Measurements from ENCODE around the gene UQCRHL.
A peak's percentile ranks its signal among the peaks of the same experiment; 100 is the strongest.

UQCRHL gene

DNA sequence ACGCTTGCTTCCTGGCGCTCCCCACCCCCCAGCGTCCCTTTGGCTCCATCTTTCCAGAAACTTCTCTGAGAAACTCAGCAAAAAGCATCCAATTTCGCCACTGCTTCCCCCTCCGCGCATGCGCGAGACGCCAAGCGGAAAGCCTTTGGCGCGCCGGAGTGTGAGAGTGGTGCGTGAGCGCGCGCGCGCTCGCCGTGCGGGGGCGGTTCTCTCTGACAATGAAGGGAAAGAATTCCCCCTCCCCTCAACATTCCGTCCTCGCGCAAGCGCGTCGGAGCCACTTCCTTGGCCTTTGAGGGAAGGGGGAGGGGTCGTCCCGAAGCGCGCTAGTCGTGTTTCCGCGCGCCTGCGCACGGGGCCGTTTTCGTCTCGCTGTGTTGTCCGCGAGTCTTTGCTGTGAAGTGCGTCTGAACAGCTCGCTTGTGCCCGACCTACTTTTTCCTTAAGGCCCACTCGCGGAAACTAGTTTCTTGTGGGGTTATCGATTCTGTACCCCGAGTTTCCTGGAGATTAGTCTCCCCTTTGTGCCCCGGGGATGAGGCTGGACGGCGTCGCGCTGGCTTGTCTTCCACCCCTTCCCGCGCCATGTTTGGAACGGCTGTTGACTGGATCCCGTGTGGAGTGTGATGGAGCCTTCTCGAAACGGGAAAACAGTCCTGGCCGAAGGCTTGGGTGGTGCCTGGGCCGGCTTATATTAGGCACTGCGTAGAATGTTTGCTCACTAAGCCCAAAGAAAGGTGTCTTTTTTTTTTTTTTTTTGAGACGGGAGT lies 28.5 kb upstream of the UQCRHL start:
- no peak for TF ChIP-seq BACH2 (CRISPR knock-in tag; IDR thresholded peaks at IDR 0.05; ENCODE audit: borderline replicate concordance)
- TF ChIP-seq OSR1 (CRISPR knock-in tag; IDR thresholded peaks at IDR 0.05), result no peak
- TF ChIP-seq, protein P1, sequence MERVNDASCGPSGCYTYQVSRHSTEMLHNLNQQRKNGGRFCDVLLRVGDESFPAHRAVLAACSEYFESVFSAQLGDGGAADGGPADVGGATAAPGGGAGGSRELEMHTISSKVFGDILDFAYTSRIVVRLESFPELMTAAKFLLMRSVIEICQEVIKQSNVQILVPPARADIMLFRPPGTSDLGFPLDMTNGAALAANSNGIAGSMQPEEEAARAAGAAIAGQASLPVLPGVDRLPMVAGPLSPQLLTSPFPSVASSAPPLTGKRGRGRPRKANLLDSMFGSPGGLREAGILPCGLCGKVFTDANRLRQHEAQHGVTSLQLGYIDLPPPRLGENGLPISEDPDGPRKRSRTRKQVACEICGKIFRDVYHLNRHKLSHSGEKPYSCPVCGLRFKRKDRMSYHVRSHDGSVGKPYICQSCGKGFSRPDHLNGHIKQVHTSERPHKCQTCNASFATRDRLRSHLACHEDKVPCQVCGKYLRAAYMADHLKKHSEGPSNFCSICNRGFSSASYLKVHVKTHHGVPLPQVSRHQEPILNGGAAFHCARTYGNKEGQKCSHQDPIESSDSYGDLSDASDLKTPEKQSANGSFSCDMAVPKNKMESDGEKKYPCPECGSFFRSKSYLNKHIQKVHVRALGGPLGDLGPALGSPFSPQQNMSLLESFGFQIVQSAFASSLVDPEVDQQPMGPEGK (CRISPR knock-in tag; IDR thresholded peaks at IDR 0.05; ENCODE audit: borderline replicate concordance), result peak; percentile 91; the same call in 1 of the 2 replicates
- TF ChIP-seq RARB (CRISPR knock-in tag; IDR thresholded peaks at IDR 0.05), result no peak
- no peak for TF ChIP-seq TOX (CRISPR knock-in tag; IDR thresholded peaks at IDR 0.05; ENCODE audit: borderline replicate concordance)
- TF ChIP-seq ZFP3 (CRISPR knock-in tag; IDR thresholded peaks at IDR 0.05), result peak; percentile 76
- no peak for TF ChIP-seq ZFP30 (CRISPR knock-in tag; IDR thresholded peaks at IDR 0.05)
- TF ChIP-seq CSDC2 (CRISPR knock-in tag; IDR thresholded peaks at IDR 0.05), result peak; percentile 89
- no peak for TF ChIP-seq SNAI2 (CRISPR knock-in tag; IDR thresholded peaks at IDR 0.05)
- no peak for TF ChIP-seq GLIS3 (CRISPR knock-in tag; IDR thresholded peaks at IDR 0.05)
- TF ChIP-seq ESRRG (CRISPR knock-in tag; IDR thresholded peaks at IDR 0.05), result no peak
- no peak for TF ChIP-seq CSRNP3 (CRISPR knock-in tag; IDR thresholded peaks at IDR 0.05)
- TF ChIP-seq ZNF8 (CRISPR knock-in tag; IDR thresholded peaks at IDR 0.05), result no peak
- TF ChIP-seq ZC3H10 (CRISPR knock-in tag; IDR thresholded peaks at IDR 0.05), result no peak
- no peak for TF ChIP-seq TCF4 (CRISPR knock-in tag; IDR thresholded peaks at IDR 0.05; ENCODE audit: borderline replicate concordance)
- TF ChIP-seq ARNTL (CRISPR knock-in tag; IDR thresholded peaks at IDR 0.05; ENCODE audit: borderline replicate concordance, low read depth), result no peak
- TF ChIP-seq, protein P2, sequence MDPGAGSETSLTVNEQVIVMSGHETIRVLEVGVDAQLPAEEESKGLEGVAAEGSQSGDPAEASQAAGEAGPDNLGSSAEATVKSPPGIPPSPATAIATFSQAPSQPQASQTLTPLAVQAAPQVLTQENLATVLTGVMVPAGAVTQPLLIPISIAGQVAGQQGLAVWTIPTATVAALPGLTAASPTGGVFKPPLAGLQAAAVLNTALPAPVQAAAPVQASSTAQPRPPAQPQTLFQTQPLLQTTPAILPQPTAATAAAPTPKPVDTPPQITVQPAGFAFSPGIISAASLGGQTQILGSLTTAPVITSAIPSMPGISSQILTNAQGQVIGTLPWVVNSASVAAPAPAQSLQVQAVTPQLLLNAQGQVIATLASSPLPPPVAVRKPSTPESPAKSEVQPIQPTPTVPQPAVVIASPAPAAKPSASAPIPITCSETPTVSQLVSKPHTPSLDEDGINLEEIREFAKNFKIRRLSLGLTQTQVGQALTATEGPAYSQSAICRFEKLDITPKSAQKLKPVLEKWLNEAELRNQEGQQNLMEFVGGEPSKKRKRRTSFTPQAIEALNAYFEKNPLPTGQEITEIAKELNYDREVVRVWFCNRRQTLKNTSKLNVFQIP (CRISPR knock-in tag; IDR thresholded peaks at IDR 0.05; ENCODE audit: borderline replicate concordance, low read depth), result no peak
- no peak for TF ChIP-seq ZNF565 (CRISPR knock-in tag; conservative IDR thresholded peaks at IDR 0.05; ENCODE audit: low read depth)
- ATAC-seq, result peak; percentile 70

DNA sequence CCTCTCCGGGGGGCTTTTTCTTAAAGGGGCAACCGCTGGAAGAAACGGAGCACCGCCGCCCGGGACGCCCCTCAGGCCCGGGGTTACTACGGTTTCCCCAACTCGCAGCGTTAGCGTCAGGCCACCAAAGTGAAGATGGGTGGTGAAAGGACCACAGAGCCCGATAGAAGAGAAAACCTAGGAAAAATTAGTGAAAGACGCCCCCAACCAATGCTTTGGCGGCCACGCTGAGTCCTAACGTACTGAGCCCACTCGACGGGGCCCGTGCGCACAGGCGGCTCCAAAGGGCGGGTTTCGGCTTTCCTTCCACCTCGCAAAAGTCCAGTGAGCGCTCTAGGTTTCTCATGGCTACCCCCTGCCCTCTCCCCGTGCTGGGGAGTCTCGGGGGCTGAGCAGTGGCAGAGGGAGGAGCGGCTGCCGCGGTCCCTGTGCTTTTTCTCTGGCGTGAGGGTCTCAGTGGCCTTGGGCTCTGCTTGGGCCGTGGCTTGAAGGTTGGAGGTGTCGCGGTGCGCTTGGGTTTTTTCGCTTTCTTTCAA lies 27.8 kb upstream of the UQCRHL start:
- TF ChIP-seq CSRNP3 (CRISPR knock-in tag; IDR thresholded peaks at IDR 0.05) (0 out of 2 replicates have a peak, but pooled peaks have one; percentile 14), TOX (CRISPR knock-in tag; IDR thresholded peaks at IDR 0.05; ENCODE audit: borderline replicate concordance) (no peak)
- peak; percentile 28 for ATAC-seq

DNA sequence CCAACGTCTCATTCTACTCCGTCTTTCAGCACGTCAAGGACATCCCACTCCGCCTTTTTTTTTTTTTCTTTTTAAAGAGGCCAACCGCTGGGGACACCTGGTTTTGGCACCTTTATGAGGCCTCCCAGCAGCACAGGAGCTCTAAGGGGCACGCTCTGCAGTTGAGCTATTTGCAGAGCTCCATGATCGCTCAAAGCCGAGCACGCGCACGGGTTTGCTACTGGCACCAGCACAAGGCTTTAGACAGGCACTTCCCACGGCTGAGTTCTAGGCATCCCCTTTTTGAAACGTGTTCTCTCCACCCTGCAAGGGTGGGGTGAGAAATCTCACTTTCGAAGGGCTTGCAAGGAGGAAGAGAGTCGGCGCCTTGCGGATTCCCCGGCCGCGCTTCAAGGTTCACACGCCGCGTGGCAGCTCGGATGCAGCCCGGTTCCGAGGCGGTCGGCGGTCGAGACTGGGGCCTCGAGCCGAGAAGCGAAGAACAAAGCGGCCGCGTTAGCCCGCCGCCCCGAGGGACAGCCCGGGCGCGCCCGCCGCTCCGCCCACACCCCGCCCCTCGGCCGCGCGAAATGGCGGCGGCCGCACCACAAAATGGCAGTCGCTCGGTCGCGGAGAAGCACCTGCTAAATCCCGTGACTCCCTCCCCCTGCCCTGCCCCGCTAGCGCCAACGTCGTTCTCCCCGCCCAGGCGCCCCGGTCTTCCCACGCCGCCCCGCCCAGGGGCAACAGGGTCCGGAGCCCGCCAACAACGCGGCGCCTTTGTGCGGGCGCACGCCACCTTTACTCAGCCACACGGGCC lies 27.2 kb upstream of the UQCRHL start:
- ATAC-seq, result peak; percentile 81
- 0 out of 2 replicates have a peak, but pooled peaks have one; percentile 13 for TF ChIP-seq ZNF8 (CRISPR knock-in tag; IDR thresholded peaks at IDR 0.05)
- TF ChIP-seq TSHZ2 (CRISPR knock-in tag; IDR thresholded peaks at IDR 0.05), result peak; percentile 89
- no peak for TF ChIP-seq ISL1 (CRISPR knock-in tag; IDR thresholded peaks at IDR 0.05)
- 0 out of 2 replicates have a peak, but pooled peaks have one; percentile 27 for TF ChIP-seq TCF4 (CRISPR knock-in tag; IDR thresholded peaks at IDR 0.05; ENCODE audit: borderline replicate concordance)
- TF ChIP-seq, protein P1 (CRISPR knock-in tag; IDR thresholded peaks at IDR 0.05; ENCODE audit: borderline replicate concordance), result no peak
- peak; percentile 98 for TF ChIP-seq SNAI2 (CRISPR knock-in tag; IDR thresholded peaks at IDR 0.05)
- TF ChIP-seq ZFP30 (CRISPR knock-in tag; IDR thresholded peaks at IDR 0.05), result peak; percentile 8; the same call in 1 of the 2 replicates
- TF ChIP-seq PPARA (CRISPR knock-in tag; IDR thresholded peaks at IDR 0.05; ENCODE audit: borderline replicate concordance), result 0 out of 2 replicates have a peak, but pooled peaks have one; percentile 52

Measured in SK-N-SH treated with all-trans-retinoic acid at 6 μM for 48 hours (cell line).